RWPE2 (cell line): Measurements from ENCODE around the gene AIMP2.

Experiments used
- ATAC-seq: fragments of 200-7000 bp; cut with Tn5 transposase; 3 replicates; pipeline ENCODE4 v1.9.1; 2021; ENCODE audit warnings: low read depth
- DNase-seq: peaks from one replicate; pipeline ENCODE4 v3.0.0-alpha.2; 2020; ENCODE audit warnings: low spot score
- H3K27ac ChIP-seq: fragments of 450-650 bp; 2 replicates; pipeline ENCODE4 v1.5.1; 2017; ENCODE audit warnings: mild to moderate bottlenecking; ENCODE audit not compliant: poor library complexity, severe bottlenecking
- H3K27me3 ChIP-seq: fragments of 250-450 bp; sonication (Bioruptor Pico); 2 replicates; pipeline ENCODE4 v1.5.1; 2021; ENCODE audit warnings: mild to moderate bottlenecking, moderate library complexity; ENCODE audit not compliant: insufficient read depth, poor library complexity, severe bottlenecking
- H3K36me3 ChIP-seq: fragments of 250-450 bp; sonication (Bioruptor Pico); 2 replicates; pipeline ENCODE4 v1.5.1; 2020; ENCODE audit warnings: low read depth, mild to moderate bottlenecking, moderate library complexity
- H3K4me1 ChIP-seq: fragments of 250-450 bp; sonication (Bioruptor Pico); 2 replicates; pipeline ENCODE4 v1.5.1; 2021; ENCODE audit warnings: mild to moderate bottlenecking, moderate library complexity; ENCODE audit not compliant: insufficient read depth, poor library complexity, severe bottlenecking
- H3K4me3 ChIP-seq: fragments of 250-450 bp; sonication (Bioruptor Pico); 2 replicates; pipeline ENCODE4 v1.5.1; 2021; ENCODE audit warnings: mild to moderate bottlenecking, moderate library complexity; ENCODE audit not compliant: severe bottlenecking
- H3K9me3 ChIP-seq: fragments of 250-450 bp; sonication (Bioruptor Pico); 2 replicates; pipeline ENCODE4 v1.5.1; 2021; ENCODE audit warnings: mild to moderate bottlenecking, moderate library complexity; ENCODE audit not compliant: severe bottlenecking
- CTCF ChIP-seq: fragments of 450-650 bp; IDR thresholded peaks from one replicate; pipeline ENCODE4 v1.5.1; 2017; ENCODE audit warnings: mild to moderate bottlenecking, moderate library complexity; ENCODE audit not compliant: poor library complexity, severe bottlenecking

The AIMP2 gene

GRCh38 chr7:6022707-6023106 lies 13.6 kb downstream of the AIMP2 start:
- no peak for ATAC-seq
- H3K36me3 ChIP-seq: peaks cover 97% of the 10 kb centered on the region
- no peaks in the 10 kb centered on the region for H3K27me3 ChIP-seq
- no peak for TF ChIP-seq CTCF
- H3K9me3 ChIP-seq: no peaks in the 10 kb centered on the region
- no peak overlapping the region for H3K4me3 ChIP-seq
- no peaks in the 10 kb centered on the region for H3K4me1 ChIP-seq
- H3K27ac ChIP-seq: no peak overlapping the region
- DNase-seq: no peak

- H3K9me3 ChIP-seq: no peaks in the 10 kb centered on the region
- no peaks in the 10 kb centered on the region for H3K27me3 ChIP-seq
- no peak overlapping the region for H3K27ac ChIP-seq
- H3K4me3 ChIP-seq: no peak overlapping the region
- H3K4me1 ChIP-seq: no peaks in the 10 kb centered on the region
- no peak for DNase-seq
- ATAC-seq: no peak
- no peak for TF ChIP-seq CTCF
- H3K36me3 ChIP-seq: peaks cover 97% of the 10 kb centered on the region
Observed at GRCh38 chr7:6023974-6024435, 14.9 kb downstream of the AIMP2 start.

GRCh38 chr7:6026011-6026819 lies 17.1 kb downstream of the AIMP2 start:
- TF ChIP-seq CTCF: no peak
- DNase-seq (no peak), ATAC-seq (peak; percentile 73)
- no peaks in the 10 kb centered on the region for H3K4me1 ChIP-seq
- peaks cover 97% of the 10 kb centered on the region for H3K36me3 ChIP-seq
- H3K4me3 ChIP-seq: no peak overlapping the region
- H3K27ac ChIP-seq: no peak overlapping the region
- H3K27me3 ChIP-seq: no peaks in the 10 kb centered on the region
- H3K9me3 ChIP-seq: no peaks in the 10 kb centered on the region

- Histone ChIP-seq H3K27ac (no peak overlapping the region), H3K4me3 (no peak overlapping the region), H3K9me3 (no peaks in the 10 kb centered on the region), H3K36me3 (peaks cover 97% of the 10 kb centered on the region), H3K27me3 (no peaks in the 10 kb centered on the region), H3K4me1 (no peaks in the 10 kb centered on the region)
- ATAC-seq (no peak), DNase-seq (no peak)
- no peak for TF ChIP-seq CTCF
Observed at GRCh38 chr7:6026820-6027311, 17.8 kb downstream of the AIMP2 start.
